KMS-11 (cell line): ENCODE measurements around the gene CAMTA1.

Experiments used
- H2AFZ ChIP-seq: fragments of 200-600 bp; sonication (generic); 2 replicates; pipeline ENCODE4 v1.6.1; 2016; ENCODE audit warnings: antibody characterized with exemption, mixed run types, low read depth
- H3K27ac ChIP-seq: fragments of 200-600 bp; sonication (generic); 2 replicates; pipeline ENCODE4 v1.6.1; 2016; ENCODE audit warnings: mild to moderate bottlenecking, mixed run types
- H3K27me3 ChIP-seq: fragments of 200-600 bp; sonication (generic); 2 replicates; pipeline ENCODE4 v1.6.1; 2017; ENCODE audit warnings: mild to moderate bottlenecking, low read depth, mixed run types, moderate library complexity; ENCODE audit not compliant: insufficient read depth
- H3K36me3 ChIP-seq: fragments of 200-600 bp; sonication (generic); 2 replicates; pipeline ENCODE4 v1.6.1; 2017; ENCODE audit warnings: mild to moderate bottlenecking, mixed run types; ENCODE audit not compliant: insufficient read depth
- H3K4me1 ChIP-seq: fragments of 200-600 bp; sonication (generic); 2 replicates; pipeline ENCODE4 v1.6.1; 2016; ENCODE audit warnings: mild to moderate bottlenecking, low read depth, mixed run types; ENCODE audit not compliant: poor library complexity, severe bottlenecking
- H3K4me2 ChIP-seq: fragments of 200-600 bp; sonication (generic); 2 replicates; pipeline ENCODE4 v1.7.0; 2016; ENCODE audit warnings: mild to moderate bottlenecking, mixed run types
- H3K4me3 ChIP-seq: fragments of 200-600 bp; sonication (generic); IDR thresholded peaks from 2 replicates; pipeline ENCODE4 v1.6.1; 2017; ENCODE audit warnings: low read depth, low read length, mixed read lengths; ENCODE audit not compliant: insufficient read depth
- H3K79me2 ChIP-seq: fragments of 200-600 bp; sonication (generic); 2 replicates; pipeline ENCODE4 v1.6.1; 2016; ENCODE audit warnings: low read depth, mixed run types; ENCODE audit not compliant: insufficient read depth
- H3K9ac ChIP-seq: fragments of 200-600 bp; sonication (generic); 2 replicates; pipeline ENCODE4 v1.6.1; 2016; ENCODE audit warnings: mild to moderate bottlenecking, mixed run types
- H4K20me1 ChIP-seq: fragments of 200-600 bp; sonication (generic); 2 replicates; pipeline ENCODE4 v1.6.1; 2016; ENCODE audit warnings: mild to moderate bottlenecking, mixed run types; ENCODE audit not compliant: insufficient read depth
- CTCF ChIP-seq: fragments of 200-600 bp; sonication (generic); conservative IDR thresholded peaks from 2 replicates; pipeline ENCODE4 v1.6.1; 2017; ENCODE audit warnings: low read depth, mild to moderate bottlenecking, antibody characterized with exemption, low read length, moderate library complexity, mixed read lengths

Gene CAMTA1

GRCh38 chr1:7387053-7387927 lies 602.0 kb downstream of the CAMTA1 start:
- no peak overlapping the region for H3K9ac ChIP-seq
- no peaks in the 10 kb centered on the region for H3K36me3 ChIP-seq
- no peaks in the 10 kb centered on the region for H4K20me1 ChIP-seq
- H3K4me1 ChIP-seq: no peaks in the 10 kb centered on the region
- no peak overlapping the region for H2AFZ ChIP-seq
- H3K27me3 ChIP-seq: peaks cover 4% of the 10 kb centered on the region; the same call in 1 of the 2 replicates
- H3K27ac ChIP-seq: no peak overlapping the region
- TF ChIP-seq CTCF: no peak
- H3K79me2 ChIP-seq: no peaks in the 10 kb centered on the region
- H3K4me3 ChIP-seq: no peak overlapping the region
- no peak overlapping the region for H3K4me2 ChIP-seq

- no peak overlapping the region for H3K4me3 ChIP-seq
- no peaks in the 10 kb centered on the region for H3K4me1 ChIP-seq
- no peak overlapping the region for H3K9ac ChIP-seq
- TF ChIP-seq CTCF: no peak
- H2AFZ ChIP-seq: no peak overlapping the region
- H3K4me2 ChIP-seq: no peak overlapping the region
- peaks cover 4% of the 10 kb centered on the region; the same call in 1 of the 2 replicates for H3K27me3 ChIP-seq
- H3K27ac ChIP-seq: no peak overlapping the region
- H4K20me1 ChIP-seq: no peaks in the 10 kb centered on the region
- no peaks in the 10 kb centered on the region for H3K79me2 ChIP-seq
- H3K36me3 ChIP-seq: no peaks in the 10 kb centered on the region
Measured at GRCh38 chr1:7388141-7388487, 602.9 kb downstream of the CAMTA1 start.

- H3K9ac ChIP-seq: no peak overlapping the region
- H4K20me1 ChIP-seq: no peaks in the 10 kb centered on the region
- no peaks in the 10 kb centered on the region for H3K79me2 ChIP-seq
- H3K36me3 ChIP-seq: no peaks in the 10 kb centered on the region
- peaks cover 4% of the 10 kb centered on the region; the same call in 1 of the 2 replicates for H3K27me3 ChIP-seq
- no peaks in the 10 kb centered on the region for H3K4me1 ChIP-seq
- H3K27ac ChIP-seq: no peak overlapping the region
- TF ChIP-seq CTCF: no peak
- H3K4me3 ChIP-seq: no peak overlapping the region
- no peak overlapping the region for H2AFZ ChIP-seq
- H3K4me2 ChIP-seq: no peak overlapping the region
Measured at GRCh38 chr1:7388488-7389185, 603.4 kb downstream of the CAMTA1 start.

- Histone ChIP-seq H3K36me3 (no peaks in the 10 kb centered on the region), H3K4me1 (no peaks in the 10 kb centered on the region), H3K4me3 (no peak overlapping the region), H2AFZ (no peak overlapping the region), H3K9ac (no peak overlapping the region), H4K20me1 (no peaks in the 10 kb centered on the region), H3K27me3 (peaks cover 4% of the 10 kb centered on the region; the same call in 1 of the 2 replicates), H3K27ac (no peak overlapping the region), H3K79me2 (no peaks in the 10 kb centered on the region), H3K4me2 (no peak overlapping the region)
- TF ChIP-seq CTCF: no peak
Measured at GRCh38 chr1:7389201-7389905, 604.1 kb downstream of the CAMTA1 start.
